Ascending aorta (tissue), 2 donors: Measurements from ENCODE around the gene OGFOD3. TPM values are rescaled to one million over a fixed set of nuclear protein-coding genes. Genes with fewer than 3 reads are reported as not detected.
"Not testable (repeated sequence)": the region's sequence is repeated elsewhere in the genome, so short reads cannot be mapped to it uniquely, and the experiment has no call there.

Source experiments
- DNase-seq, 2 donors: peaks; one replicate each; pipeline ENCODE4 v3.0.0-alpha.2; 2019; ENCODE audit warnings: low spot score in 2 of 2
- H3K27ac ChIP-seq, 2 donors: fragments of 200-600 bp; sonication (generic); one replicate each; pipeline ENCODE4 v1.5.1; 2016 to 2017; ENCODE audit warnings: mild to moderate bottlenecking in 1 of 2
- H3K27me3 ChIP-seq: fragments of 200-600 bp; sonication (generic); one replicate; pipeline ENCODE4 v1.5.1; 2017
- H3K36me3 ChIP-seq, 2 donors: fragments of 200-600 bp; sonication (generic); one replicate each; pipeline ENCODE4 v1.5.1; 2016
- H3K4me1 ChIP-seq, 2 donors: fragments of 200-600 bp; sonication (generic); one replicate each; pipeline ENCODE4 v1.5.1; 2016 to 2017; ENCODE audit warnings: mild to moderate bottlenecking in 1 of 2
- H3K4me3 ChIP-seq, 2 donors: fragments of 200-600 bp; sonication (generic); one replicate each; pipeline ENCODE4 v1.5.1; 2016 to 2017; ENCODE audit warnings: mild to moderate bottlenecking in 1 of 2
- H3K9me3 ChIP-seq, 2 donors: fragments of 200-600 bp; sonication (generic); one replicate each; pipeline ENCODE4 v1.5.1; 2016
- intact Hi-C: fragments of 100-400 bp; cut with DNase I; formaldehyde crosslinking; loops from one replicate; pipeline ENCODE4 v1.15.1; 2023
- total RNA-seq: library from RNA; depleted of rRNA; stranded (reverse); fragments of >200 nt; gene quantifications from one replicate; pipeline ENCODE4 v1.1.0, GENCODE V29; 2016
- TF ChIP-seq, protein P1 (sequence below), 3 experiments: fragments of 200-600 bp in 2 of 3; fragments of 450-650 bp in 1 of 3; sonication (generic) in 2 of 3; IDR thresholded peaks; one replicate each; pipeline ENCODE4 v1.5.1; 2016 to 2019; ENCODE audit warnings: antibody characterized with exemption in 3 of 3, mild to moderate bottlenecking in 1 of 3, moderate library complexity in 1 of 3

OGFOD3 gene
- total RNA-seq, 1 donor from 2014 or later: 36.6 TPM

DNA sequence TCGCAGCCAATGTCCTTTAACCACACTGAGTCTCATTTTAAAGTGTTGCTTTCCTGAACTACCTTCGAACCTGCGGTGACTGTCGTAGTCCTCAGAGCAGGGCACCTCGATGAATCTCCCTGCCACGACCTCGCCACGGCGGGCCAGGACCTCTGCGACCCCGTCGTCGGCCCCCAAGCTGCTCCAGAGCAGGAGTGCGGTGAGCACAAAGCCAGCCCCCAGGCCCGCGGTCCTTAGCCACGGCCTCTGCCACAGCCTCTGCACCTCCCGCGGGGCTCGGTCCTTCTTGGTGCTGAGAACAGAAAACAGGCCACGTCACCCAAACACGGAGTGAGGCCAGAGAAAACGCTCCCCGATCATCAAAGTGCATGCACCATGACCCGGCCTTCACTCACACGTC, 3.0 kb downstream of the OGFOD3 start:
- Histone ChIP-seq H3K27ac (no peak overlapping the region), H3K27me3 (no peaks in the 10 kb centered on the region), H3K36me3 (no peaks in the 10 kb centered on the region), H3K9me3 (no peaks in the 10 kb centered on the region), H3K4me1 (peaks cover 4 to 10% of the 10 kb centered on the region in 2 donors), H3K4me3 (no peak overlapping the region)
- intact Hi-C loops: no loop called here
- TF ChIP-seq, protein P1, sequence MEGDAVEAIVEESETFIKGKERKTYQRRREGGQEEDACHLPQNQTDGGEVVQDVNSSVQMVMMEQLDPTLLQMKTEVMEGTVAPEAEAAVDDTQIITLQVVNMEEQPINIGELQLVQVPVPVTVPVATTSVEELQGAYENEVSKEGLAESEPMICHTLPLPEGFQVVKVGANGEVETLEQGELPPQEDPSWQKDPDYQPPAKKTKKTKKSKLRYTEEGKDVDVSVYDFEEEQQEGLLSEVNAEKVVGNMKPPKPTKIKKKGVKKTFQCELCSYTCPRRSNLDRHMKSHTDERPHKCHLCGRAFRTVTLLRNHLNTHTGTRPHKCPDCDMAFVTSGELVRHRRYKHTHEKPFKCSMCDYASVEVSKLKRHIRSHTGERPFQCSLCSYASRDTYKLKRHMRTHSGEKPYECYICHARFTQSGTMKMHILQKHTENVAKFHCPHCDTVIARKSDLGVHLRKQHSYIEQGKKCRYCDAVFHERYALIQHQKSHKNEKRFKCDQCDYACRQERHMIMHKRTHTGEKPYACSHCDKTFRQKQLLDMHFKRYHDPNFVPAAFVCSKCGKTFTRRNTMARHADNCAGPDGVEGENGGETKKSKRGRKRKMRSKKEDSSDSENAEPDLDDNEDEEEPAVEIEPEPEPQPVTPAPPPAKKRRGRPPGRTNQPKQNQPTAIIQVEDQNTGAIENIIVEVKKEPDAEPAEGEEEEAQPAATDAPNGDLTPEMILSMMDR (IDR thresholded peaks at IDR 0.05): no peak
- no peak for DNase-seq

GRCh38 chr17:82414548-82415281, 3.7 kb downstream of the OGFOD3 start:
- no peaks in the 10 kb centered on the region for H3K27me3 ChIP-seq
- intact Hi-C loops: loop anchor here (1.0 kb wide), 2 partner anchors 62 to 137 kb away; no protein-coding TSS in a partner anchor
- TF ChIP-seq, protein P1 (IDR thresholded peaks at IDR 0.05): peak; percentile 70 to 81 (median 78)
- H3K4me1 ChIP-seq: peaks cover 4 to 10% of the 10 kb centered on the region in 2 donors
- no peaks in the 10 kb centered on the region for H3K9me3 ChIP-seq
- peak in 1 of 2 donors; percentile 76 for DNase-seq
- no peak overlapping the region for H3K27ac ChIP-seq
- H3K4me3 ChIP-seq: no peak overlapping the region
- H3K36me3 ChIP-seq: no peaks in the 10 kb centered on the region

DNA sequence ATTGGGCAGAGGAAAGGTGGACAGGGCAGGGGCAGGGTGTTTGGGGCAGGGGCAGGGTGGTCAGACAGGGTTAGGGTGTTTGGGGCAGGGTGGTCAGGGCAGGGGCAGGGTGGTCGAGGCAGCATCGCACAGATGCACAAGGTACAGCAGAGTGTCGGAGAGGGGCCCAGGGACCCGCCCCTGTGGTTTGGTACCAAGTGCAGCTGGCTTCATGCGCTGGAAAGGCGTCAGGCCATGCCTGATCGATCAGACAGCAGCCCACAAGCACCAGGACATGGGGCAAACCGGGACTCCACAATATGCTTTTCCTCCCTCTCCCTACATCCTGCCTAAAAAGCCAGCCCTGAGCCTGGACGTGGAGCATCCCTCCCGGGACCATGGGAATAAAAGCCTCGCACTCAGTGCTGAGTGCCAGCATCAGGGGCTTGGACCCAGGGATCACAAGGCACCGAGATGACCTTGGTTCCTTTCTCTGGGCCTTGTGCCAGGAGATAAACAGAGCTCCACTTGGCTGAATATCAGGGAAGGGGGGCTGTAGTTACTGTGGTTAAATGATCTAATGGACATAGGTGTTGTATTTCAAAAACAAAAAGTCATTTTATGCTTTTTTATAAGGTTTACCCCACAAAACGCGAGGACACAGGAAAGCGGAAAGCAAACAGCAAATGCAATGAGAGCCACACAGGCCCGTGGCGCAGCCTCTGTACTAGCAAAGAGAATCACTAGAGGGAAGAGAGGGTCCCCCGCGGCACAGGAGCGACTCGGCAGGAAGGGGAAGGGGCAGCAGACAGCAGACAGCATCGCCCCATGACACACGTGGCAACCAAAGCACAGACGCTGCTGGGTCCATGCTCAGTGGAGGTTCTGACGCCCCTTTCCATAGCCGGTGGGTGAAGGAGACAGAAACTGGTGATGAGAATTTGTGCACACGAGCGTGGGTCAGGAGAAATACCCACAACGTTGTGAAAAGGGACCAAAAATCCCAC, 5.6 kb downstream of the OGFOD3 start:
- no peak for DNase-seq
- Histone ChIP-seq H3K27ac (no peak overlapping the region), H3K4me3 (no peak overlapping the region), H3K4me1 (peaks cover under 1 to 2% of the 10 kb centered on the region in 2 donors), H3K36me3 (peaks cover 0 to 3% of the 10 kb centered on the region in 2 donors), H3K27me3 (no peaks in the 10 kb centered on the region), H3K9me3 (no peaks in the 10 kb centered on the region)
- TF ChIP-seq, protein P1 (IDR thresholded peaks at IDR 0.05): no peak
- intact Hi-C loops: no loop called here

DNA sequence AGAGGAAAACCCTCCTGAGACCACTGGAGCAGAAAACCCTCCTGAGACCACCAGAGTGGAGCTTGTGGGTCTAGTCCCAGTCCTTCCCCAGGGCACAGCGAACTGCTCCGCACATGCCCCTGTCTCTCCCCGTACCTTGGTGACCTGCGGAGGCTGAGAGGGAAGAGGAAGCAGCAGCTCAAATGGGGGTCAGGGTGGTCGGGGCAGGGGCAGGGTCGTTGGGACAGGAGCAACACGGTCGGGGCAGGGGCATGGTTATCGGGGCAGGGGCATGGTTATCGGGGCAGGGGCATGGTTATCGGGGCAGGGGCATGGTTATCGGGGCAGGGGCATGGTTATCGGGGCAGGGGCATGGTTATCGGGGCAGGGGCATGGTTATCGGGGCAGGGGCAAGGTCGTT, 6.3 kb downstream of the OGFOD3 start:
- H3K36me3 ChIP-seq, intact Hi-C loops, H3K4me3 ChIP-seq, DNase-seq, H3K27ac ChIP-seq, H3K27me3 ChIP-seq, H3K9me3 ChIP-seq, H3K4me1 ChIP-seq: not testable (repeated sequence)

DNA sequence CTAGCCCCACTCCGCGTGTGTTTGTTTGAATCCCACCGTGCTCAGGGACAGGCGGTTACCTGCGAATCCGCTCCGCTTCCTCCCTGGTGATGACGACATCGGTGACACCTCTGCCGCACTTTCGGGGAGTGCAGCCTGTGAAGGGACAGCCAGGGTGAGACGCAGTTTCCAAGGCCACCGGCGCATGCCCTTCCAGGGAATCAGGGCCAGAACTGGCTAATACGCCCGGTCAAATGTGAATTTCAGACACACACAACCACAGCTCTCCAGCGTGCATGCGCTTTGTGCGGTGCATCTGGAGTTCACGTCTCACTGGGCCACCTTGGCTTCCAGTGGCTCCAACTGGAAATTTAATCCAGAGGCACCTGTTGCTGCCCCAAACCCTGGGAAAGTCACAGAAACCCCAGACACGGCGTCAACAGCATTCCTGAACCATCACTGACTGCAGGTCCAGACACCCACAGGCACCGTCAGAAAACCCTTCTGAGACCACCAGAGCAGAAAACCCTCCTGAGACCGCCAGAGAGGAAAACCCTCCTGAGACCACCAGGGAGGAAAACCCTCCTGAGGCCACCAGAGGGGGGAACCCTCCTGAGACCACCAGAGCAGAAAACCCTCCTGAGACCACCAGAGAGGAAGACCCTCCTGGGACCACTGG, 6.9 kb downstream of the OGFOD3 start:
- TF ChIP-seq, protein P1 (IDR thresholded peaks at IDR 0.05): no peak
- Histone ChIP-seq H3K4me3 (no peak overlapping the region), H3K4me1 (no peaks in the 10 kb centered on the region), H3K27ac (no peak overlapping the region), H3K36me3 (peaks cover 0 to 3% of the 10 kb centered on the region in 2 donors), H3K27me3 (no peaks in the 10 kb centered on the region), H3K9me3 (no peaks in the 10 kb centered on the region)
- intact Hi-C loops: no loop called here
- no peak for DNase-seq
